ENCODE measurements around the gene NLN. TPM values are rescaled to one million over a fixed set of nuclear protein-coding genes. Genes with fewer than 3 reads are reported as not detected.
"Not testable (repeated sequence)": the region's sequence is repeated elsewhere in the genome, so short reads cannot be mapped to it uniquely, and the experiment has no call there.

The NLN gene
- total RNA-seq, 1 donor from 2014 or later: 13.8 TPM

GRCh38 chr5:65803699-65804391, 81.8 kb downstream of the NLN start:
- peaks cover 4% of the 10 kb centered on the region for H3K4me1 ChIP-seq
- no peak overlapping the region for H3K4me3 ChIP-seq
- no peak for DNase-seq
- intact Hi-C loops (cut with DNase I): no loop called here
- H3K27me3 ChIP-seq (ENCODE audit: low read depth): no peaks in the 10 kb centered on the region
- H3K27ac ChIP-seq: no peak overlapping the region
- H3K9me3 ChIP-seq: no peaks in the 10 kb centered on the region
- no peak for ATAC-seq
- no peaks in the 10 kb centered on the region for H3K36me3 ChIP-seq
- TF ChIP-seq CTCF (IDR thresholded peaks at IDR 0.05): no peak

- ATAC-seq (no peak), DNase-seq (no peak)
- Histone ChIP-seq H3K27ac (no peak overlapping the region), H3K27me3 (ENCODE audit: low read depth) (no peaks in the 10 kb centered on the region), H3K36me3 (no peaks in the 10 kb centered on the region), H3K4me1 (peaks cover 4% of the 10 kb centered on the region), H3K9me3 (no peaks in the 10 kb centered on the region), H3K4me3 (no peak overlapping the region)
- intact Hi-C loops (cut with DNase I): no loop called here
- no peak for TF ChIP-seq CTCF (IDR thresholded peaks at IDR 0.05)
Observed at GRCh38 chr5:65805089-65805488, 83.1 kb downstream of the NLN start.

- H3K4me3 ChIP-seq; intact Hi-C loops (cut with DNase I); H3K9me3 ChIP-seq; DNase-seq; H3K36me3 ChIP-seq; H3K27ac ChIP-seq; ATAC-seq; H3K4me1 ChIP-seq; H3K27me3 ChIP-seq (ENCODE audit: low read depth): not testable (repeated sequence)
Observed at GRCh38 chr5:65807494-65807893, 85.5 kb downstream of the NLN start.

GRCh38 chr5:65808251-65808741, 86.3 kb downstream of the NLN start:
- peaks cover 4% of the 10 kb centered on the region for H3K4me1 ChIP-seq
- no peaks in the 10 kb centered on the region for H3K9me3 ChIP-seq
- H3K27me3 ChIP-seq (ENCODE audit: low read depth): no peaks in the 10 kb centered on the region
- H3K36me3 ChIP-seq: no peaks in the 10 kb centered on the region
- no peak for TF ChIP-seq CTCF (IDR thresholded peaks at IDR 0.05)
- ATAC-seq: no peak
- DNase-seq: no peak
- H3K27ac ChIP-seq: no peak overlapping the region
- no peak overlapping the region for H3K4me3 ChIP-seq
- intact Hi-C loops (cut with DNase I): no loop called here

- intact Hi-C loops (cut with DNase I): no loop called here
- Histone ChIP-seq H3K4me3 (no peak overlapping the region), H3K27ac (no peak overlapping the region), H3K27me3 (ENCODE audit: low read depth) (no peaks in the 10 kb centered on the region), H3K9me3 (no peaks in the 10 kb centered on the region), H3K36me3 (no peaks in the 10 kb centered on the region), H3K4me1 (peaks cover 4% of the 10 kb centered on the region)
- DNase-seq (no peak), ATAC-seq (no peak)
- TF ChIP-seq CTCF (IDR thresholded peaks at IDR 0.05): no peak
Observed at GRCh38 chr5:65808818-65809217, 86.8 kb downstream of the NLN start.

- DNase-seq: no peak
- Histone ChIP-seq H3K4me1 (no peaks in the 10 kb centered on the region), H3K27me3 (ENCODE audit: low read depth) (no peaks in the 10 kb centered on the region), H3K9me3 (no peaks in the 10 kb centered on the region), H3K4me3 (no peak overlapping the region), H3K36me3 (no peaks in the 10 kb centered on the region), H3K27ac (no peak overlapping the region)
- ATAC-seq: peak in 1 of 2 donors; percentile 38
- no peak for TF ChIP-seq CTCF (IDR thresholded peaks at IDR 0.05)
- intact Hi-C loops (cut with DNase I): no loop called here
Observed at GRCh38 chr5:65809817-65810531, 88.0 kb downstream of the NLN start.
